ENCODE measurements around the gene NCS1.
"Not testable (repeated sequence)": the region's sequence is repeated elsewhere in the genome, so short reads cannot be mapped to it uniquely, and the experiment has no call there.

GRCh38 chr9:130277525-130277924 lies 105.3 kb downstream of the NCS1 start:
- not testable (repeated sequence) for TF ChIP-seq CTCF (IDR thresholded peaks at IDR 0.05; ENCODE audit: insufficient read depth, low read depth, low read length); EZH2 (IDR thresholded peaks at IDR 0.05; ENCODE audit: insufficient read depth, low read length)

Data from astrocyte (in vitro differentiated cells and primary cell).